HepG2 (cell line): ENCODE results near the gene TIAM1. TPM values are rescaled to one million over a fixed set of nuclear protein-coding genes. Genes with fewer than 3 reads are reported as not detected.

Experiments used
- ARNT2 ChIP-seq: sonication (generic); formaldehyde crosslinking; IDR thresholded peaks from 2 replicates; pipeline ENCODE4 v1.8.0; 2022; ENCODE audit warnings: mild to moderate bottlenecking, low read depth, missing genetic modification reagents, moderate library complexity
- KDM6A ChIP-seq: IDR thresholded peaks from 2 replicates; pipeline ENCODE4 v1.6.1; 2016; ENCODE audit warnings: low read depth
- MED13 ChIP-seq: sonication (generic); formaldehyde crosslinking; IDR thresholded peaks from 2 replicates; pipeline ENCODE4 v1.5.0; 2020; ENCODE audit warnings: missing genetic modification reagents
- ZNF367 ChIP-seq: sonication (generic); formaldehyde crosslinking; IDR thresholded peaks from 2 replicates; pipeline ENCODE4 v1.4.0; 2020; ENCODE audit warnings: missing genetic modification reagents, borderline replicate concordance
- ZNF451 ChIP-seq: sonication (generic); formaldehyde crosslinking; IDR thresholded peaks from 2 replicates; pipeline ENCODE4 v1.5.0; 2020; ENCODE audit warnings: mild to moderate bottlenecking, missing genetic modification reagents
- polyA plus RNA-seq, 8 experiments: library from polyadenylated mRNA; depleted of rRNA in 3 of 8; stranded (reverse) in 7 of 8; unstranded in 1 of 8; fragments of >200 nt; fragmentation: Illumina TruSeq in 4 of 8; extraction: Trizol in 4 of 8; gene quantifications; 2 replicates each; pipeline versions ENCODE4 v1.2.1 to v1.2.3, GENCODE V29; 2011 to 2016; ENCODE audit warnings: low read depth in 4 of 8, missing spikeins in 1 of 8, mixed read lengths in 1 of 8; ENCODE audit not compliant: insufficient read depth in 1 of 8
- total RNA-seq, 5 experiments: library from RNA; depleted of rRNA; stranded (reverse); fragments of >200 nt; fragmentation: Illumina TruSeq; extraction: Trizol; gene quantifications; 2 replicates each; pipeline ENCODE4 v1.2.3, GENCODE V29; 2016; ENCODE audit warnings: low read depth in 1 of 5
- TF ChIP-seq, protein P1 (sequence below): sonication (generic); formaldehyde crosslinking; IDR thresholded peaks from 2 replicates; pipeline ENCODE4 v1.4.0; 2020; ENCODE audit warnings: missing genetic modification reagents
- TF ChIP-seq, protein P2 (sequence below), 2 experiments: IDR thresholded peaks; 2 replicates each; pipeline ENCODE4 v1.6.1; 2011 to 2012; ENCODE audit warnings: low read length in 2 of 2, borderline replicate concordance in 1 of 2, low read depth in 1 of 2, mild to moderate bottlenecking in 1 of 2, moderate library complexity in 1 of 2

The TIAM1 gene
- total and polyA plus RNA-seq, 2 of the 13 experiments (the other 11 are each of a cell fraction or from before 2014, with no cell fraction given) = 0.13 to 0.24 TPM

DNA sequence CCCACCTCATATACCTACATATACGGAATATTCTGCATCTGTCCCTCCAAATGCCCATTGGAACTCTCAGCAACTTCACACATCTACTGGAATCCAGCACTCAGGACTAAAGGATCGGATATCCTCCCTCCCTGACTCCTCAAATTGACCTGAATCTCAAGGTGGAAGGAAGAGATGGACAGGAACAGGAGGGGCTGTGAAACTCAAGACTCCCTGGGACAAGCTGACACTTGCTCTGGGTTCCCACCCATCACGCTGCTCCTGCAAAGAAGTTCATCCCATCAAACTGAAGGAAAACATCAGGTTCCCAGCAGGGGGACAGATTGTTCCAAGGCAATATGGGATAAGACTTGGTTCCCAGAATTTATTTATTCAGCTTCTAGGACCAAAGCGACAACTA is 30.3 kb upstream of the TIAM1 start (continued):
- TF ChIP-seq, protein P1, sequence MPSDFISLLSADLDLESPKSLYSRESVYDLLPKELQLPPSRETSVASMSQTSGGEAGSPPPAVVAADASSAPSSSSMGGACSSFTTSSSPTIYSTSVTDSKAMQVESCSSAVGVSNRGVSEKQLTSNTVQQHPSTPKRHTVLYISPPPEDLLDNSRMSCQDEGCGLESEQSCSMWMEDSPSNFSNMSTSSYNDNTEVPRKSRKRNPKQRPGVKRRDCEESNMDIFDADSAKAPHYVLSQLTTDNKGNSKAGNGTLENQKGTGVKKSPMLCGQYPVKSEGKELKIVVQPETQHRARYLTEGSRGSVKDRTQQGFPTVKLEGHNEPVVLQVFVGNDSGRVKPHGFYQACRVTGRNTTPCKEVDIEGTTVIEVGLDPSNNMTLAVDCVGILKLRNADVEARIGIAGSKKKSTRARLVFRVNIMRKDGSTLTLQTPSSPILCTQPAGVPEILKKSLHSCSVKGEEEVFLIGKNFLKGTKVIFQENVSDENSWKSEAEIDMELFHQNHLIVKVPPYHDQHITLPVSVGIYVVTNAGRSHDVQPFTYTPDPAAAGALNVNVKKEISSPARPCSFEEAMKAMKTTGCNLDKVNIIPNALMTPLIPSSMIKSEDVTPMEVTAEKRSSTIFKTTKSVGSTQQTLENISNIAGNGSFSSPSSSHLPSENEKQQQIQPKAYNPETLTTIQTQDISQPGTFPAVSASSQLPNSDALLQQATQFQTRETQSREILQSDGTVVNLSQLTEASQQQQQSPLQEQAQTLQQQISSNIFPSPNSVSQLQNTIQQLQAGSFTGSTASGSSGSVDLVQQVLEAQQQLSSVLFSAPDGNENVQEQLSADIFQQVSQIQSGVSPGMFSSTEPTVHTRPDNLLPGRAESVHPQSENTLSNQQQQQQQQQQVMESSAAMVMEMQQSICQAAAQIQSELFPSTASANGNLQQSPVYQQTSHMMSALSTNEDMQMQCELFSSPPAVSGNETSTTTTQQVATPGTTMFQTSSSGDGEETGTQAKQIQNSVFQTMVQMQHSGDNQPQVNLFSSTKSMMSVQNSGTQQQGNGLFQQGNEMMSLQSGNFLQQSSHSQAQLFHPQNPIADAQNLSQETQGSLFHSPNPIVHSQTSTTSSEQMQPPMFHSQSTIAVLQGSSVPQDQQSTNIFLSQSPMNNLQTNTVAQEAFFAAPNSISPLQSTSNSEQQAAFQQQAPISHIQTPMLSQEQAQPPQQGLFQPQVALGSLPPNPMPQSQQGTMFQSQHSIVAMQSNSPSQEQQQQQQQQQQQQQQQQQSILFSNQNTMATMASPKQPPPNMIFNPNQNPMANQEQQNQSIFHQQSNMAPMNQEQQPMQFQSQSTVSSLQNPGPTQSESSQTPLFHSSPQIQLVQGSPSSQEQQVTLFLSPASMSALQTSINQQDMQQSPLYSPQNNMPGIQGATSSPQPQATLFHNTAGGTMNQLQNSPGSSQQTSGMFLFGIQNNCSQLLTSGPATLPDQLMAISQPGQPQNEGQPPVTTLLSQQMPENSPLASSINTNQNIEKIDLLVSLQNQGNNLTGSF = no peak
- TF ChIP-seq KDM6A (CRISPR knock-in tag) (no peak), ARNT2 (CRISPR knock-in tag) (no peak), ZNF367 (no peak), MED13 (CRISPR knock-in tag) (no peak), ZNF451 (CRISPR knock-in tag) (no peak)
- TF ChIP-seq, protein P2, sequence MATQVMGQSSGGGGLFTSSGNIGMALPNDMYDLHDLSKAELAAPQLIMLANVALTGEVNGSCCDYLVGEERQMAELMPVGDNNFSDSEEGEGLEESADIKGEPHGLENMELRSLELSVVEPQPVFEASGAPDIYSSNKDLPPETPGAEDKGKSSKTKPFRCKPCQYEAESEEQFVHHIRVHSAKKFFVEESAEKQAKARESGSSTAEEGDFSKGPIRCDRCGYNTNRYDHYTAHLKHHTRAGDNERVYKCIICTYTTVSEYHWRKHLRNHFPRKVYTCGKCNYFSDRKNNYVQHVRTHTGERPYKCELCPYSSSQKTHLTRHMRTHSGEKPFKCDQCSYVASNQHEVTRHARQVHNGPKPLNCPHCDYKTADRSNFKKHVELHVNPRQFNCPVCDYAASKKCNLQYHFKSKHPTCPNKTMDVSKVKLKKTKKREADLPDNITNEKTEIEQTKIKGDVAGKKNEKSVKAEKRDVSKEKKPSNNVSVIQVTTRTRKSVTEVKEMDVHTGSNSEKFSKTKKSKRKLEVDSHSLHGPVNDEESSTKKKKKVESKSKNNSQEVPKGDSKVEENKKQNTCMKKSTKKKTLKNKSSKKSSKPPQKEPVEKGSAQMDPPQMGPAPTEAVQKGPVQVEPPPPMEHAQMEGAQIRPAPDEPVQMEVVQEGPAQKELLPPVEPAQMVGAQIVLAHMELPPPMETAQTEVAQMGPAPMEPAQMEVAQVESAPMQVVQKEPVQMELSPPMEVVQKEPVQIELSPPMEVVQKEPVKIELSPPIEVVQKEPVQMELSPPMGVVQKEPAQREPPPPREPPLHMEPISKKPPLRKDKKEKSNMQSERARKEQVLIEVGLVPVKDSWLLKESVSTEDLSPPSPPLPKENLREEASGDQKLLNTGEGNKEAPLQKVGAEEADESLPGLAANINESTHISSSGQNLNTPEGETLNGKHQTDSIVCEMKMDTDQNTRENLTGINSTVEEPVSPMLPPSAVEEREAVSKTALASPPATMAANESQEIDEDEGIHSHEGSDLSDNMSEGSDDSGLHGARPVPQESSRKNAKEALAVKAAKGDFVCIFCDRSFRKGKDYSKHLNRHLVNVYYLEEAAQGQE (IDR thresholded peaks at IDR 0.05; ENCODE audit: borderline replicate concordance in 1 of 2, low read depth in 1 of 2, low read length in 2 of 2) = no peak
